Stimulated activated CD4-positive, alpha-beta T cell treated with anti-CD3 and anti-CD28 coated beads, Interleukin-4, amount 100 ng/mL, for 1 hour (primary cell): ENCODE results near the gene MARVELD2.
"Not testable (repeated sequence)": the region's sequence is repeated elsewhere in the genome, so short reads cannot be mapped to it uniquely, and the experiment has no call there.

Source experiments
- DNase-seq: peaks from one replicate; pipeline ENCODE4 v3.0.0-alpha.2; 2020

MARVELD2 gene

DNA sequence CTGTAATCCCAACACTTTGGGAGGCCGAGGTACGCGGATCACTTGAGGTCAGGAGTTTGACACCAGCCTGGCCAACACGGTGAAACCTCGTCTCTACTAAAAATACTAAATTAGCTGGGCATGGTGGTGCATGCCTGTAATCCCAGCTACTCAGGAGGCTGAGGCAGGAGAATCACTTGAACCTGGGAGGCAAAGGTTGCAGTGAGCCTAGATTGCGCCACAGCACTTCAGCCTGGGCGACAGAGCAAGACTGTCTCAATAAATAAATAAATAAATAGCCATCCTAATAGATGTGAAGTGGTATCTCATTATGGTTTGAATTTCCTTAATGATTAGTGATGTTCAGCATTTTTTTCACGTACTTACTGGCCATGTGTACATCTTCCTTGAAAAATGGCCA, 35.6 kb downstream of the MARVELD2 start:
- not testable (repeated sequence) for DNase-seq

DNA sequence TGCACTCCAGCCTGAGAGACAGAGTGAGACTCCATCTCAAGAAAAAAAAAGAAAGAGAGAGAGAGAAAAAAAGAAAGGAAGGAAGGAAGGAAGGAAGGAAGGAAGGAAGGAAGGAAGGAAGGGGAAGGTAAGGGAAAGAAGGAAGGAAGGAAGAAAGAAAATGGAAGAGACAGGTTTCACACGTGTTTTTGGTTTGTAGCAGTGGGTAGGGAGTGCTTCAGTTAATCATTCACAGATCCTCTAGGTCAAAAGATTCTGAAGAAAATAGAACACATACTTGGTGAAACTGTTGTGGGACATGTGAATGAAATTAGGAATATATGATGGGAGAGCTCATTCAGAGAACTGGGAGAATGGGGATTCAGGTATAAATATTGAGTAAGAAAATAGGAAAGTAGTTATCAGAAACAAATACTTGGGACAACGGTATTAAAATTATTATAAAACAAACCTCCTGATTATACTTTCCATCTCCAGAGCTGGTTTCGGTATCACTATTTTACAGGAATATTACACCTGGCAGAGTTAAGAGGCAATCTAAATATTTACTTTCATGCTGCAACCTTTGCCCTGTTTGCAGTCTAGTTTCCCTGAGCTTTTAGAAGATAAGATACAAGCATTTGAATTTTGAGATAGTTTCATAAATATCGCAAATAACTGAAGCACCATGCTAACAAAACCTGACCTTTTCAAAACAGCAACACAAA, 37.2 kb downstream of the MARVELD2 start:
- DNase-seq = no peak

DNA sequence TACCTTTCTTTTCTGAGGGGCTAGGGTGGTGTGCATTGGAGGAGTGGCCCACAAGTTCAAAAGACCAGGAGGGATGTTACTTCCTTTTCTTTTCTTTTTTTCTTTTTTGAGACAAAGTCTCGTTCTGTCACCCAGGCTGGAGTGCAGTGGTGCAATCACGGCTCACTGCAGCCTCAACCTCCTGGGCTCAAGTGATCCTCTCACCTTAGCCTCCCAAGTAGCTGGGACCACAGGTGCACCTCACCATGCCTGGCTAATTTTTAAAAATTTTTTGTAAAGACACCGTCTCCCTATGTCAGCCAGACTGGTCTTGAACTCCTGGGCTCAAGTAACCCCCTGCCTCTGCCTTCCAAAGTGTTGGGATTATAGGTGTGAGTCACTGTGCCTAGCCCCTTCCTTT, 38.6 kb downstream of the MARVELD2 start:
- DNase-seq = not testable (repeated sequence)

DNA sequence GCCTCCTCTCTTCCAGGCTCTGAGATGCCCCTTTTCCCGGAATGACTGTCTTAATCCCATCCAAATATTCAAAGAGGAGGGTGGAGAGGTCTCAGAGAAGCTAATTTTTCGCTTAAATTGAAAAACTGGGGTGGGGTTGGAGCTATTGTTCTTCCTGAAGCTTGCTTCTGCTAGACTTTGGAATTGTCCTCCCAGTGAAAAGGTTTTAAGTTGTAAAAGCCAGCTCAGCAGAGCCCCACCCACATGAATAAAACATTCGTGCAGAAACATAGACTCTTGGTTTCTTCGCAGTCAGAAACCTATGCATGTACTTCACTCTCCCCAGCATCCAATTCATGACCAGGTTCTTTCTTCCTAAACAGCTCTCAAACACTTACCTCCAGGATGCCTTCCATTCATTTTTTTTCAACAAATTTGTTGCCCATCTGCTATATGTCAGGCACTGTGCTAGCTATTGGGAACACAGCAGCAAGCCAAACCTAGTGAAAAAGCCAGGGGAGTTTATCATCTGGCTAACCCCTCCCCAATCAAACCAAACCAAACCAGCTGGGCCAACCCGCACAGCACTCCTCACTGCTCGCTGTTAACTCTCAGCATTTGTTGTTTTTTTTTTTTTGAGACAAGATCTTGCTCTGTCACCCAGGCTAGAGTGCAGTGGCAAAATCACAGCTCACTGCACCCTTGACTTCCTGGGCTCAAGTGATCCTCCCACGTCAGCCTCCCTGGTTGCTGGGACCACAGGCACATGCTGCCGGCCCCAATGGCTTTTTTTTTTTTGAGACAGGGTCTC, 39.7 kb downstream of the MARVELD2 start:
- DNase-seq = no peak

DNA sequence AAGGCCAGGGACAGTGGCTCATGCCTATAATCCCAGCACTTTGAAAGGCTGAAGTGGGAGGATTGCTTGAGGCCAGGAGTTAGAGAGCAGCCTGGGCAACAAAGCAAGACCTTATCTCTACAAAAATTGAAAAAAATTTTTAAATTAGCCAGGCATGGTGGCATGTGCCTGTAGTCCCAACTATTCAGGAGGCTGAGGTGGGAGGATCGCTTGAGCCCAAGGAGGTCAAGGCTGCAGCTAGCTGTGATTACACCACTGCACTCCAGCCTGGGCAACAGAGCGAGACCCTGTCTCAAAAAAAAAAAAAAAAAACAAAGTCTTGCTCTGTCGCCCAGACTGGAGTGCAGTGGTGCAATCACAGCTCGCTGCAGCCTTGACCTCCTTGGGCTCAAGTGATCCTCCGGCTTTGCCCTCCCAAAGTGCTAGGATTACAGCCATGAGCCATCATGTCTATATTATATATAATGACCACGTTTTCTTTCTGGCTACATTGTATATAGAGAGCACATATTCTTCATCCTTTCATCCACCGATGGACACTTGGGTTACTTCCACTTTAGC, 40.6 kb downstream of the MARVELD2 start:
- DNase-seq = not testable (repeated sequence)

DNA sequence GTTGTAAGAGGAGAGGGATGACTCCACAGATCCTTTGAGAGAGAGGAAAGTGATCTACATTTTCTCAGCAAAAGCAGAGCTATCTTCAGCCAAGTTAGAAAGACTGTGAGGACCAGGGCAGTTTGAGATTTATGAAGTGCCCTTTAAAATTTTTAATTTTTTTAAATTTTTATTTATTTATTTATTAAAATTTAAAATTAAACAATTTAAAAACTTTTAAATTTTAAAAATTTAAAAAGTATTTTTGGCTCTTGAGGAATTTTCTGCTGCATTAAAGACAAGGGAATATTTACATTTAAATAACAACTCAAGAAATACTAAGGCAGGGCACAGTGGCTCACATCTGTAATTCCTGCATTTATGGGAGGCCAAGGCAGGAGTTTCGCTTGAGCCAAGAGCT, 47.3 kb downstream of the MARVELD2 start:
- DNase-seq = no peak

DNA sequence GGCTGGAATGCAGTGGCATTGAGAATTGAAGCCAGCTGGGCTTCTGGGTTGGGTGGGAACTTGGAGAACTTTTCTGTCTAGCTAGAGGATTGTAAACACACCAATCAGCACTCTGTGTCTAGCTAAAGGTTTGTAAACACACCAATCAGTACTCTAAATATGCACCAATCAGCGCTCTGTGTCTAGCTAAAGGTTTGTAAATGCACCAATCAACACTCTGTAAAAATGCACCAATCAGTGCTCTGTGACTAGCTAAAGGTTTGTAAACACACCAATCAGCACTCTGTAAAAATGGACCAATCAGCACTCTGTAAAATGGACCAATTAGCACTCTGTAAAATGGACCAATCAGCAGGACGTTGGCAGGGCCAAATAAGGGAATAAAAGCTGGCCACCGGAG, 51.5 kb downstream of the MARVELD2 start:
- not testable (repeated sequence) for DNase-seq

DNA sequence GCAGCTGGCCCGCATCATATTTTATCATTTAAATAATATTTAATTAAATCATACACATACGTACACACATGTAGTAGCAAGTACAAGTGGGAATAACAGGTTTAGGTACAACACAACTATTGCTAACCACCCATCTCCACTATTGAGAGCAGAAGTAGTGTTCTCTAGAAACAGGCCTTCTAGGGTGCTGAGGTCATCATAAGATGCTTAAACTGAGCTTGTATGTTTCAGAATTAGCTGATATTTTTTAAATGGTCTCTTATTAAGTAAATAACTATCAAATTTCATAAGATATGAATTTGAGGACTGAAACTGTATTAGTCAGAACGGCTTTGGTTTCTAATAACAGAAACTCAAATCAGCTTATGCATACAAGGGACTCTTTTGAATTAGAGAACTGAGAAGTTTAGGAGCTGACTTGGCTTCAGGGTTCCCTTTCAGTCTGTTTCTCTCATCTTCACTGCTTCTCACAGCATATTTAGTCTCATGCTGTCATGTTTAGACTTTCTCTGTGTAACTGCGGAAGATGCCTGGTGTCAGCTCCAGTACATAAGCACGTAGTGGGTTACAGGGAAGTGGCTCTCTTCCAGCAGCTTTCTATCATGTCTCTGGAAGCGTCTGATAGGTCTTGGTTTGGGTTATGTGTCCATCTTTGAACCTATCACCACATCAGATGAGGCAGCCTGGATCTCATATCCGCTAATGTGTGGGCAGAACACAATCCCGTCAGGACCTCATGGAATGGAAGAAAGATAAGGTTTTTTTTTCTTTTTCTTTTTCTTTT, 52.7 kb downstream of the MARVELD2 start:
- DNase-seq = no peak

DNA sequence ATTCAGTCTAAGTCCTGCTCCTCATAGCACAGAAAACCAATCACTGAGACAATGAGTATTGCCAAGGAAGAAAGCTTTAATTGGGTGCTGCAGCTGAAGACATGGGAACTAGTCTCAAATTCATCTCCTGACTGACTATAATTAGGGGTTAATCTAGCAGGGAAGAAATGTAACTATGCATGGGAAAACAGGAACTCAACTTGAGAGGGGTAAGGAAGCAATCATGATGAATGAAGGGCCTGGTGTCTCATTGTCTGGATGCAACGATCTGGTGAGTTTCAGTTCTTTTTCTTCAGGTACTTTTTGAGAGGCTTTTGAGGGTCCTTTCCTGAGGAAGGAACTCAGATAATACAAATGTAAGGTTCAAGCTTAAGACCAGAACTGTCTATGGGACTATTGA, 53.7 kb downstream of the MARVELD2 start:
- DNase-seq = no peak

DNA sequence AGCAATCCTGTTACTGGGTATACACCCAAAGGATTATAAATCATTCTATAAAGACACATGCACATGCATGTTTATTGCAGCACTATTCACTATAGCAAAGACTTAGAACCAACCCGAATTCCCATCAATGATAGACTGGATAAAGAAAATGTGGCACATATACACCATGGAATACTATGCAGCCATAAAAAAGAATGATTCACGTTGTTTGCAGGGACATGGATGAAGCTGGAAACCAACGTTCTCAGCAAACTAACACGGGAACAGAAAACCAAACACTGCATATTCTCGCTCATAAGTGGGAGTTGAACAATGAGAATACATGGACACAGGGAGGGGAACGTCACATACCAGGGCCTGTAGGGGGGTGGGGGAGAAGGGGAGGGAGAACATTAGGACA, 56.6 kb downstream of the MARVELD2 start:
- not testable (repeated sequence) for DNase-seq

DNA sequence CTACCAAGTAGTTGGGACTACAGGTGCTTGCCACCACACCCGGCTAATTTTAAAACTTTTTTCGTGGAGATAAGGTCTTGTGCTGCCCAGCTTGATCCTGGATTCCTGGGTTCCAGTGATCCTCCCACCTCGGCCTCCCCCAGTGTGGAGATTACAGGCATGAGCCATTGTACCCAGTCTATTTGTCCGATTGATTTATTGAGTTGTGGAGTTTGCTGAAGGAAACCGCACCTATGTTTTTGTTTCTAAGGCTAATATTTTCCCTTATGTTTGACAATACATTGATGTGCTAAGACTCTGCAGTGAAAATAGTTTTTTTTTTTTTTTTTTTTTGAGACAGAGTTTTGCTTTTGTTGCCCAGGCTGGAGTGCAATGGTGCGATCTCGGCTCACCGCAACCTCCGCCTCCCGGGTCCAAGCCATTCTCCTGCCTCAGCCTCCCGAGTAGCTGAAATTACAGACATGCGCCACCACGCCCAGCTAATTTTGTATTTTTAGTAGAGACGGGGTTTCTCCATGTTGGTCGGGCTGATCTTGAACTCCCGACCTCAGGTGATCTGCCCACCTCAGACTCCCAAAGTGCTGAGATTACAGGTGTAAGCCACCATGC, 57.7 kb downstream of the MARVELD2 start:
- not testable (repeated sequence) for DNase-seq

DNA sequence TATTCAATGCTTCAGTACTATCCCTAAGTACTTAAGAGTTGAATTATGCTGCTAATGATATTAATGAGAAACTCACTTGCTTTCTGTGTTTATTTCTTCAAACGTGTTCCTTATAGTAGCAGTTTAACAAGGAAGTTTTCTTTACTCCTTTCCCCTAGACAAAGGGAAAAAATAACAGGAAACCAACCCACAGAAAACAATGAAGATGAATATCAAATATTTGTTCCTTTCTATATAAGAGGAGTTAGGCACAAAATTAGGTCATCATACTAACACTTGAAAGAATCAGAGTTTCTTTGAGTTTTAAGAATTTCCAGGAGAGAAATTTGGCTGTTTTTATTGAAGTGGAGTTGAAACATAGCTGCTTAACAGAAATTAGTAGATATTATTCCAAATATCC, 62.3 kb downstream of the MARVELD2 start:
- no peak for DNase-seq

DNA sequence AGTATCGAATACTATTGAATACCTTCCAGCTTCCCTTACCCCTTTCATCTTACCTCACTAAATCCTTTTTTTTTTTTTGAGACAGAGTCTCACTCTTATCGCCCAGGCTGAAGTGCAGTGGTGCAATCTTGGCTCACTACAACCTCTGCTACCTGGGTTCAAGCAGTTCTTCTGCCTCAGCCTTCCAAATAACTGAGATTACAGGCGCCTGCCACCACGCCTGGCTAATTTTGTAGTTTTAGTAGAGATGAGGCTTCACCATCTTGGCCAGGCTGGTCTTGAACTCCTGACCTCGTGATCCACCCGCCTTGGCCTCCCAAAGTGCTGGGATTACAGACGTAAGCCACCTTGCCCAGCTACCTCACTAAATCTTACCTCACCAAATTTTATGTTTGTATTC, 63.4 kb downstream of the MARVELD2 start:
- not testable (repeated sequence) for DNase-seq

DNA sequence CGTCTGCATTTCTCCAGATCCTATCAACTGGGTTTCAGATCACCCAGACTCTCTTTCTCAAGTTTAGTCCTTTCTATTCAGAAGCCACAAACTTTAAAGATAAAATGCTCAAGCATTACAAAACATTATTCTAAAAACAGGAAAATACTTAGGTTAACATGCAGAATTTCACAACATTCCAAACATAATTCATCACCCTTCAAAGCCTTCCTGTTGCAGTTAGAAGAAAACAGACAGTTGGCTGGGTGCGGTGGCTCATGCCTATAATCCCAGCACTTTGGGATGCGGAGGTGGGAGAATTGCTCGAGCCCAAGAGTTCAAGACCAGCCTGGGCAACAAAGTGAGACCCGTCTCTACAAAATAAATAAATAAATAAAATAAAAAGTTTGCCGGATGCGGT, 70.0 kb downstream of the MARVELD2 start:
- no peak for DNase-seq

DNA sequence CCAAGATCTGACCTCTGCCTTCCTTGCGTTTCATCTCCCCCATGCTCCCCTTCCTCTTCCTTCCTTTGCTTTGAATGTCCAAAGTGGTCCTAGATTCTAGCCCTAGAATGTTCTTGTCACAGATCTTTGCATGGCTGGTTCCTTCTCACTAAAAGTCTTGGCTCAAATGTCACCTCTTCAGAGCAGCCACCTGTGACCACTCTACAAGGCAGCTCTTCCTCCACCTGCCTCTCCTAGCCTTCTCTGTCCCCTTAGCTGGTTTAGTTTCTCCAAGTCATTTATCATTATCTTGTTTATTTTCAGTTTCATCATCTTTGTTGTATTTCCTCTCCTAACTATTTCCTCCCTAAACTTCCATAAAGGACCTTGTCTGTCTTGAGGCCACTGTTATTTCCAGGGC, 70.6 kb downstream of the MARVELD2 start:
- no peak for DNase-seq

DNA sequence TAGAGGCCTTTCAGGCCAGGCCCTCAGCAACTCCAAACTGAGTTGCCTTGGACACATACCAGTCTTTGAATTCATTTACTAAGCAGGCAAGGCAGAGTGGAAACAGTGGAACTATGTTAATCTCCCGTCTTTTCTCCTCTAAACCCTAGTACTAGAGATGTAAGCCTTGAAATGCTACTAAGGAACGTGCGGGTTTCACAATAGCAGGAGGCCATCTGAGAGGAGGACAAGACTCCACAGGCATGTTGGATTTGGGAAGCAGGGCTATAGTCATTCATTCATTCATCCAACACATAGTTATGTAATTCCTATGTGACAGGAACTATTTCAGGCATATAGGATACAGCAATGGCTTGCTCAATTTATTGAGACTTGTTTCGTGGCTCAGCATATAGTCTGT, 74.3 kb downstream of the MARVELD2 start:
- no peak for DNase-seq

DNA sequence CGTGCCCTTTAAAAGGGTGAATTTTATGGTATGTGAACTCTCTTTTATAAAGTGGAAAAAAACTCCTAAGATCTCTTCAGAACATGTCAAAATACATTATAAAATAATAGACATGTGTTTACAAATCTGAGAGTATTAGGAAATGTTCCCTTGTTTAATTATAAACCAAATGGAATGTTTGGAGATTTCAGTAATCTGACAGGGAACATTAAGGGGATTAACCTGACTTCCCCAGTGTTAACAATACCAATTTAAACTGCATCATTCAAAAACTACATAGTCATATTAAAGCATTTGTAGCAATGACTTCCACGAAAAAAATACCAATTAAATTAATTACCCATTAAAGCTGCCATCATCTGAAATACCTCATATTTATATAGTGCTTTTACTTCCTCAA, 76.1 kb downstream of the MARVELD2 start:
- DNase-seq = no peak

DNA sequence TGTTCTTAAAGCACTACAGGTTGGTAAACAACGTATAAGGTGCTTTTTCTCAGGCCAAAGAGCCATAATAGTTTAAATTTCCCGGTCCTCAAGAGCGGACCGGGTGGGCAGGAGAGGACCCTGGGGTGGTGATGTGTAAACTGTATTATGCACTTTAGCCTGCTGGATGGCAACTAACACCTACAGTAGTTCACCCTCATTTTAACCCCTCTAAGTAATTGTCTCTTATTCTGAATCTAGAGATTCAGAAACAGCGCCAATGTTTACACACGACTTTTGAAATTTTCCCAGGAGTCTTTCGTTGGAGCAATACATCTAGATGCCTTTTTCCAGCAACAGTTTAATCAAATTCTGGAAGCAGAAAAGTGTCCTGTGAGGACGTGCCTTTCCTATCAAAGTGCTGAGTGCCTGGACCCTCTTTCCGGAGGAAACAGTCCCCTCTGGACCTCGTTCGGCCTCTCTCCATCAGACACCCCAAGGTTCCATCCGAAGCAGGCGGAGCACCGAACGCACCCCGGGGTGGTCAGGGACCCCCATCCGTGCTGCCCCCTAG, 77.0 kb downstream of the MARVELD2 start:
- no peak for DNase-seq

DNA sequence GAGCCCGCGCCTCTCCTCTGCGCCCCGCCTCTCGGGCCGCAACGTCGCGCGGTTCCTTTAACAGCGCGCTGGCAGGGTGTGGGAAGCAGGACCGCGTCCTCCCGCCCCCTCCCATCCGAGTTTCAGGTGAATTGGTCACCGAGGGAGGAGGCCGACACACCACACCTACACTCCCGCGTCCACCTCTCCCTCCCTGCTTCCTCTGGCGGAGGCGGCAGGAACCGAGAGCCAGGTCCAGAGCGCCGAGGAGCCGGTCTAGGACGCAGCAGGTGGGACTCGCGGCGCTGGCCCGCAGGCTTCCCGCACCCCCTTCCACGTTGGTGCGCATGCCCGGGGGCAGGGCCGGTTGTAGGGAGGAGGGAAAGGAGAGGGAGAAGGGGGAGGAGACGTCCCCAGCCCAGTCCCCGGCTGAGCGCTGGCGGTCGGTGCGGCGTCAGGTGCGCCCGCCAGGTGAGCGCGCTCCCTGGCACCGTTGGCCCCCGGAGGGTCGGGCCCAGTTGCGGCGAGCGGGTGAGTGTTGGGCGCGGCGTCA, 77.5 kb downstream of the MARVELD2 start, which contains the start of gene OCLN:
OCLN (plus strand) TSS at position 400 of the 532 bp plus-strand sequence. CDS start 11,455 bp downstream, outside the sequence.
- DNase-seq = peak; percentile 15

DNA sequence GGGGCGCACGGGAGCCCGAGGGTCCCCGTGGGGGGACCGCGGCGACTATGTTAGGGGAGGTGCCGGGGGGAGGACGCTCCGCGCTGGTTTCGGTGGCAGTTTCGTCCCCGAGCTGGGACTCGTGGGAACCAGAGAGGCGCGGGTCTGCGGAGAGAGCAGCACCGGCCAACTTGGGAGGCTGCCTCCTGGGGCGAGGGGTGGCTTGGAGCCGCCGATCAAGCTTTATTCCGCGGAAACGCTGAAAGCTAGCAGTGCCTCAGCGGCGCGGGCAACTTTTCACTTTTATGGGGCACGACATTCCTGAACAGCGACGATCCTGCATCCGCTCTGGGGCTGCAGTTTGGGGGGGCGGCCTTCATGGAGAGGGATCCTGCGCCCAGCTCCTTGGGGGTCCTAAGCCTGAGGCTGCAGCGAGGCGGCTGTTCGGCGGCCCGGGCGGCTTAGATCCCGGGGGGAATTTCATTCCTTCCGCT, 78.0 kb downstream of the MARVELD2 start:
- DNase-seq = peak; percentile 13

DNA sequence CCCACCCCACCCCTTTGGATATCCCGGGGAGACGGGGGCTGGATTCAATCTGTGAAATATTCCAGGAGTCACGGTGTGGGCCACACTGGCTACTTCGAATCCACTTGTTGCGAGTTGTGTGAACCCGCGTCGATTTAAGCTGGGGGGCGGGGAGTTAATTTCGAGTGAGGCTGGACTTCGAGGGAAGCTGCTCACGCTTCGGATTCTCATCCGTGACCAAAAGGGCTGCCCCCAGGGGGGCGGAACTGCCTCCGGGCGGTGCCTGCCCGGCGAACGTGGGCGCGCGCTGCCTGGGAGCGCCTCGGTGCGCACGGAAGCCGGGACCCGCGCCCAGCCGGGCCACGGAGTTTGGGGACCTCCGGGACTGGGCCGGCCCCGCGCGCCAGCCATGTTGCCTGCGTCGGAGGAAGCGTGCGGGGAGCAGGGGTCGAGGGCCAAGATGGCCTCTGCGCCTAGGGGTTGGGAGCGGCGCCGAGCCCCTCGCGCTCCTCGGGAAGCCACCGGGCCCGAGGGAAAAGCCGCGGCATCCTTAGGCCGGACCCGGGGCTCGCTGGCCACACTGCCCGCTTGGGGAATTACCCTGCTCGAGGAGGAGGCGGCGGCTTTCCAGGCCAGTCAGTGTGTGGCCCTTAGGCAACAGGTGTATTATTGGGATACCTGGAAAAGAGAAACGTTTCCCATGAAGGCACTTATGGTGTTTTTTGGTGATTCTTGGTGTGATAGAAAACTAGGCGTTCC, 78.6 kb downstream of the MARVELD2 start:
- DNase-seq = peak; percentile 6
